HepG2 (cell line): ENCODE measurements around the gene GGNBP2. TPM values are rescaled to one million over a fixed set of nuclear protein-coding genes. Genes with fewer than 3 reads are reported as not detected.

Experiments
- ARHGAP35 ChIP-seq: sonication (generic); formaldehyde crosslinking; IDR thresholded peaks from 2 replicates; pipeline ENCODE4 v1.9.0; 2022; ENCODE audit warnings: mild to moderate bottlenecking, inconsistent platforms, moderate library complexity, missing genetic modification reagents, borderline replicate concordance
- GLMP ChIP-seq: sonication (generic); formaldehyde crosslinking; IDR thresholded peaks from 2 replicates; pipeline ENCODE4 v1.9.0; 2021; ENCODE audit warnings: missing genetic modification reagents, mild to moderate bottlenecking, borderline replicate concordance
- HDAC6 ChIP-seq: fragments of 200-600 bp; sonication (generic); IDR thresholded peaks from 2 replicates; pipeline ENCODE4 v1.7.0; 2017; ENCODE audit warnings: mild to moderate bottlenecking, antibody characterized with exemption, low read length, low read depth
- KLF13 ChIP-seq: sonication (generic); formaldehyde crosslinking; IDR thresholded peaks from 2 replicates; pipeline ENCODE4 v1.4.0; 2020; ENCODE audit warnings: mild to moderate bottlenecking, missing genetic modification reagents
- MAZ ChIP-seq, 2 experiments: sonication (generic) in 1 of 2; formaldehyde crosslinking in 1 of 2; IDR thresholded peaks; 2 replicates each; pipeline versions ENCODE4 v1.5.0 to v1.6.1; 2012 to 2020; ENCODE audit warnings: low read depth in 2 of 2, mild to moderate bottlenecking in 2 of 2, borderline replicate concordance in 1 of 2, improper control_type of control experiment in 1 of 2, low read length in 1 of 2, missing genetic modification reagents in 1 of 2, moderate library complexity in 1 of 2
- MLLT10 ChIP-seq: sonication (generic); formaldehyde crosslinking; IDR thresholded peaks from 2 replicates; pipeline ENCODE4 v1.4.0; 2020; ENCODE audit warnings: missing genetic modification reagents
- MYC ChIP-seq: sonication (generic); formaldehyde crosslinking; IDR thresholded peaks from 2 replicates; pipeline ENCODE4 v1.9.0; 2021; ENCODE audit warnings: missing genetic modification reagents, borderline replicate concordance
- MYNN ChIP-seq: sonication (generic); formaldehyde crosslinking; IDR thresholded peaks from 2 replicates; pipeline ENCODE4 v1.4.0; 2020; ENCODE audit warnings: mild to moderate bottlenecking, low read depth, missing genetic modification reagents
- NR3C1 ChIP-seq: sonication (generic); formaldehyde crosslinking; IDR thresholded peaks from 2 replicates; pipeline ENCODE4 v1.4.0; 2020; ENCODE audit warnings: missing genetic modification reagents
- SKI ChIP-seq: fragments of 450-650 bp; IDR thresholded peaks from one replicate; pipeline ENCODE4 v1.6.1; 2018; ENCODE audit warnings: mild to moderate bottlenecking; ENCODE audit not compliant: partially characterized antibody
- SOX5 ChIP-seq: IDR thresholded peaks from 2 replicates; pipeline ENCODE4 v1.6.1; 2016; ENCODE audit warnings: borderline replicate concordance
- YEATS2 ChIP-seq: sonication (generic); formaldehyde crosslinking; IDR thresholded peaks from 2 replicates; pipeline ENCODE4 v1.4.0; 2020; ENCODE audit warnings: missing genetic modification reagents, borderline replicate concordance
- ZNF274 ChIP-seq: sonication (generic); formaldehyde crosslinking; IDR thresholded peaks from 2 replicates; pipeline ENCODE4 v1.5.1; 2020; ENCODE audit warnings: mild to moderate bottlenecking, missing genetic modification reagents
- ZNF275 ChIP-seq: sonication (generic); formaldehyde crosslinking; IDR thresholded peaks from 2 replicates; pipeline ENCODE4 v1.8.0; 2022; ENCODE audit warnings: missing genetic modification reagents, mild to moderate bottlenecking, inconsistent platforms, borderline replicate concordance
- ZNF292 ChIP-seq: sonication (generic); formaldehyde crosslinking; IDR thresholded peaks from 2 replicates; pipeline ENCODE4 v1.8.1; 2022; ENCODE audit warnings: mild to moderate bottlenecking, low read depth, missing genetic modification reagents, borderline replicate concordance
- ZNF3 ChIP-seq: IDR thresholded peaks from 2 replicates; pipeline ENCODE4 v1.7.0; 2017; ENCODE audit warnings: inconsistent platforms
- ZNF33B ChIP-seq: sonication (generic); formaldehyde crosslinking; IDR thresholded peaks from 2 replicates; pipeline ENCODE4 v1.5.1; 2020; ENCODE audit warnings: mild to moderate bottlenecking, missing genetic modification reagents
- ZNF343 ChIP-seq: sonication (generic); formaldehyde crosslinking; IDR thresholded peaks from 2 replicates; pipeline ENCODE4 v1.4.0; 2020; ENCODE audit warnings: mild to moderate bottlenecking, missing genetic modification reagents
- ZNF460 ChIP-seq: sonication (generic); formaldehyde crosslinking; IDR thresholded peaks from 2 replicates; pipeline ENCODE4 v1.5.1; 2020; ENCODE audit warnings: missing genetic modification reagents, mild to moderate bottlenecking, borderline replicate concordance
- ZNF619 ChIP-seq: sonication (generic); formaldehyde crosslinking; IDR thresholded peaks from 2 replicates; pipeline ENCODE4 v1.4.0; 2020; ENCODE audit warnings: mild to moderate bottlenecking, missing genetic modification reagents
- polyA plus RNA-seq, 8 experiments: library from polyadenylated mRNA; depleted of rRNA in 3 of 8; stranded (reverse) in 7 of 8; unstranded in 1 of 8; fragments of >200 nt; fragmentation: Illumina TruSeq in 4 of 8; extraction: Trizol in 4 of 8; gene quantifications; 2 replicates each; pipeline versions ENCODE4 v1.2.1 to v1.2.3, GENCODE V29; 2011 to 2016; ENCODE audit warnings: low read depth in 4 of 8, missing spikeins in 1 of 8, mixed read lengths in 1 of 8; ENCODE audit not compliant: insufficient read depth in 1 of 8
- total RNA-seq, 5 experiments: library from RNA; depleted of rRNA; stranded (reverse); fragments of >200 nt; fragmentation: Illumina TruSeq; extraction: Trizol; gene quantifications; 2 replicates each; pipeline ENCODE4 v1.2.3, GENCODE V29; 2016; ENCODE audit warnings: low read depth in 1 of 5
- TF ChIP-seq, protein P1 (sequence below): IDR thresholded peaks from 2 replicates; pipeline ENCODE4 v1.4.0; 2020; ENCODE audit warnings: mild to moderate bottlenecking, missing genetic modification reagents

Gene GGNBP2
- total and polyA plus RNA-seq, 2 of the 13 experiments (the other 11 are each of a cell fraction or from before 2014, with no cell fraction given) = 53.3 to 84.2 TPM

- TF ChIP-seq MAZ (IDR thresholded peaks at IDR 0.05; ENCODE audit: borderline replicate concordance, low read depth, low read length) (no peak), MAZ (CRISPR knock-in tag; IDR thresholded peaks at IDR 0.05; ENCODE audit: low read depth) (peak; percentile 20), SKI (no peak), NR3C1 (CRISPR knock-in tag) (no peak), KLF13 (no peak), ZNF275 (CRISPR knock-in tag) (no peak), ZNF274 (no peak; the same call in 1 of the 2 replicates), ARHGAP35 (no peak; the same call in 1 of the 2 replicates), ZNF343 (CRISPR knock-in tag) (no peak; the same call in 1 of the 2 replicates), MYC (CRISPR knock-in tag) (no peak; the same call in 1 of the 2 replicates), GLMP (CRISPR knock-in tag) (no peak), ZNF3 (CRISPR knock-in tag) (no peak), MYNN (CRISPR knock-in tag) (peak; percentile 25; the same call in 1 of the 2 replicates), HDAC6 (no peak), YEATS2 (no peak), SOX5 (no peak), ZNF460 (CRISPR knock-in tag) (no peak), ZNF292 (CRISPR knock-in tag) (no peak), MLLT10 (CRISPR knock-in tag) (no peak), ZNF33B (CRISPR knock-in tag) (no peak), ZNF619 (CRISPR knock-in tag) (0 out of 2 replicates have a peak, but pooled peaks have one; percentile 19)
- TF ChIP-seq, protein P1, sequence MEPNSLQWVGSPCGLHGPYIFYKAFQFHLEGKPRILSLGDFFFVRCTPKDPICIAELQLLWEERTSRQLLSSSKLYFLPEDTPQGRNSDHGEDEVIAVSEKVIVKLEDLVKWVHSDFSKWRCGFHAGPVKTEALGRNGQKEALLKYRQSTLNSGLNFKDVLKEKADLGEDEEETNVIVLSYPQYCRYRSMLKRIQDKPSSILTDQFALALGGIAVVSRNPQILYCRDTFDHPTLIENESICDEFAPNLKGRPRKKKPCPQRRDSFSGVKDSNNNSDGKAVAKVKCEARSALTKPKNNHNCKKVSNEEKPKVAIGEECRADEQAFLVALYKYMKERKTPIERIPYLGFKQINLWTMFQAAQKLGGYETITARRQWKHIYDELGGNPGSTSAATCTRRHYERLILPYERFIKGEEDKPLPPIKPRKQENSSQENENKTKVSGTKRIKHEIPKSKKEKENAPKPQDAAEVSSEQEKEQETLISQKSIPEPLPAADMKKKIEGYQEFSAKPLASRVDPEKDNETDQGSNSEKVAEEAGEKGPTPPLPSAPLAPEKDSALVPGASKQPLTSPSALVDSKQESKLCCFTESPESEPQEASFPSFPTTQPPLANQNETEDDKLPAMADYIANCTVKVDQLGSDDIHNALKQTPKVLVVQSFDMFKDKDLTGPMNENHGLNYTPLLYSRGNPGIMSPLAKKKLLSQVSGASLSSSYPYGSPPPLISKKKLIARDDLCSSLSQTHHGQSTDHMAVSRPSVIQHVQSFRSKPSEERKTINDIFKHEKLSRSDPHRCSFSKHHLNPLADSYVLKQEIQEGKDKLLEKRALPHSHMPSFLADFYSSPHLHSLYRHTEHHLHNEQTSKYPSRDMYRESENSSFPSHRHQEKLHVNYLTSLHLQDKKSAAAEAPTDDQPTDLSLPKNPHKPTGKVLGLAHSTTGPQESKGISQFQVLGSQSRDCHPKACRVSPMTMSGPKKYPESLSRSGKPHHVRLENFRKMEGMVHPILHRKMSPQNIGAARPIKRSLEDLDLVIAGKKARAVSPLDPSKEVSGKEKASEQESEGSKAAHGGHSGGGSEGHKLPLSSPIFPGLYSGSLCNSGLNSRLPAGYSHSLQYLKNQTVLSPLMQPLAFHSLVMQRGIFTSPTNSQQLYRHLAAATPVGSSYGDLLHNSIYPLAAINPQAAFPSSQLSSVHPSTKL (CRISPR knock-in tag) = peak; percentile 36; the same call in 1 of the 2 replicates
These were observed 10.5 kb upstream of the GGNBP2 start (continued) for GRCh38 chr17:36533935-36534839.
